Effector memory CD8-positive, alpha-beta T cell (primary cell): ENCODE measurements around the gene WHAMM.

ENCODE experiments used
- ATAC-seq: fragments of 150-1000 bp; cut with Tn5 transposase; replicated peaks from 2 replicates; pipeline ENCODE4 v1.10.0; 2021; ENCODE audit warnings: mild to moderate bottlenecking, moderate library complexity
- DNase-seq, 3 experiments: peaks; one replicate each; pipeline ENCODE4 v3.0.0; 2021
- H3K27ac Mint-ChIP-seq, 2 donors: one replicate each; pipeline ENCODE4 v1.8.0; 2022; ENCODE audit warnings: mild to moderate bottlenecking in 2 of 2, mixed read lengths in 2 of 2, moderate library complexity in 2 of 2
- H3K27me3 Mint-ChIP-seq, 2 donors: one replicate each; pipeline ENCODE4 v1.8.0; 2022; ENCODE audit warnings: mixed read lengths in 2 of 2
- H3K36me3 Mint-ChIP-seq: one replicate; pipeline ENCODE4 v1.8.0; 2022; ENCODE audit warnings: mild to moderate bottlenecking, moderate library complexity, mixed read lengths; ENCODE audit not compliant: insufficient read depth
- H3K4me1 Mint-ChIP-seq, 2 donors: one replicate each; pipeline ENCODE4 v1.8.0; 2022; ENCODE audit warnings: low read depth in 2 of 2, mixed read lengths in 2 of 2
- H3K4me3 Mint-ChIP-seq, 2 donors: one replicate each; pipeline ENCODE4 v1.8.0; 2022; ENCODE audit warnings: mild to moderate bottlenecking in 2 of 2, mixed read lengths in 2 of 2, moderate library complexity in 2 of 2
- H3K9me3 Mint-ChIP-seq, 2 donors: one replicate each; pipeline ENCODE4 v1.8.0; 2022; ENCODE audit warnings: mixed read lengths in 2 of 2

WHAMM gene

GRCh38 chr15:82873000-82873680, 63.7 kb downstream of the WHAMM start:
- ATAC-seq (no peak), DNase-seq (no peak)
- Mint-ChIP-seq H3K9me3 (no peaks in the 10 kb centered on the region), H3K36me3 (peaks cover 6% of the 10 kb centered on the region), H3K27ac (no peak overlapping the region), H3K27me3 (peaks cover 13 to 19% of the 10 kb centered on the region in 2 donors), H3K4me3 (no peak overlapping the region), H3K4me1 (no peaks in the 10 kb centered on the region)

GRCh38 chr15:82874267-82874666, 64.8 kb downstream of the WHAMM start:
- no peaks in the 10 kb centered on the region for H3K4me1 Mint-ChIP-seq
- ATAC-seq (no peak), DNase-seq (no peak)
- H3K27me3 Mint-ChIP-seq: peaks cover 9 to 19% of the 10 kb centered on the region in 2 donors
- H3K4me3 Mint-ChIP-seq: no peak overlapping the region
- peaks cover 6% of the 10 kb centered on the region for H3K36me3 Mint-ChIP-seq
- no peaks in the 10 kb centered on the region for H3K9me3 Mint-ChIP-seq
- H3K27ac Mint-ChIP-seq: no peak overlapping the region

GRCh38 chr15:82874961-82875360, 65.5 kb downstream of the WHAMM start:
- peaks cover 9 to 19% of the 10 kb centered on the region in 2 donors for H3K27me3 Mint-ChIP-seq
- H3K9me3 Mint-ChIP-seq: no peaks in the 10 kb centered on the region
- H3K36me3 Mint-ChIP-seq: peaks cover 6% of the 10 kb centered on the region
- no peak for ATAC-seq
- H3K4me3 Mint-ChIP-seq: no peak overlapping the region
- no peak for DNase-seq
- no peak overlapping the region for H3K27ac Mint-ChIP-seq
- H3K4me1 Mint-ChIP-seq: no peaks in the 10 kb centered on the region

- DNase-seq (no peak), ATAC-seq (no peak)
- peaks cover 6% of the 10 kb centered on the region for H3K36me3 Mint-ChIP-seq
- H3K4me3 Mint-ChIP-seq: no peak overlapping the region
- H3K9me3 Mint-ChIP-seq: no peaks in the 10 kb centered on the region
- H3K27me3 Mint-ChIP-seq: peaks cover 9 to 19% of the 10 kb centered on the region in 2 donors
- H3K4me1 Mint-ChIP-seq: no peaks in the 10 kb centered on the region
- no peak overlapping the region for H3K27ac Mint-ChIP-seq
These were observed 66.1 kb downstream of the WHAMM start for GRCh38 chr15:82875411-82876003.

- H3K36me3 Mint-ChIP-seq: peaks cover 6% of the 10 kb centered on the region
- no peak overlapping the region for H3K4me3 Mint-ChIP-seq
These were observed 68.4 kb downstream of the WHAMM start for GRCh38 chr15:82877825-82878224.

GRCh38 chr15:82878325-82878724, 68.9 kb downstream of the WHAMM start:
- H3K36me3 Mint-ChIP-seq: peaks cover 6% of the 10 kb centered on the region
- H3K27ac Mint-ChIP-seq: no peak overlapping the region
- no peaks in the 10 kb centered on the region for H3K9me3 Mint-ChIP-seq
- H3K4me3 Mint-ChIP-seq: no peak overlapping the region
- no peaks in the 10 kb centered on the region for H3K27me3 Mint-ChIP-seq
- no peaks in the 10 kb centered on the region for H3K4me1 Mint-ChIP-seq
- ATAC-seq (no peak), DNase-seq (no peak)

More at GRCh38 chr15:82877825-82878224, 68.4 kb downstream of the WHAMM start:
- DNase-seq (no peak), ATAC-seq (no peak)
- Mint-ChIP-seq H3K27ac (no peak overlapping the region), H3K9me3 (no peaks in the 10 kb centered on the region), H3K27me3 (peaks cover 0 to 2% of the 10 kb centered on the region in 2 donors), H3K4me1 (no peaks in the 10 kb centered on the region)

GRCh38 chr15:82880704-82881103, 71.3 kb downstream of the WHAMM start:
- Mint-ChIP-seq H3K4me1 (no peaks in the 10 kb centered on the region), H3K9me3 (no peaks in the 10 kb centered on the region), H3K27ac (no peak overlapping the region), H3K4me3 (no peak overlapping the region), H3K27me3 (no peaks in the 10 kb centered on the region), H3K36me3 (peaks cover 1% of the 10 kb centered on the region)
- no peak for DNase-seq
- ATAC-seq: no peak

- DNase-seq: no peak
- no peaks in the 10 kb centered on the region for H3K27me3 Mint-ChIP-seq
- H3K27ac Mint-ChIP-seq: no peak overlapping the region
- no peaks in the 10 kb centered on the region for H3K4me1 Mint-ChIP-seq
- ATAC-seq: no peak
- H3K9me3 Mint-ChIP-seq: no peaks in the 10 kb centered on the region
- H3K36me3 Mint-ChIP-seq: no peaks in the 10 kb centered on the region
- no peak overlapping the region for H3K4me3 Mint-ChIP-seq
These were observed 72.3 kb downstream of the WHAMM start for GRCh38 chr15:82881747-82882146.

- H3K36me3 Mint-ChIP-seq: no peaks in the 10 kb centered on the region
- H3K4me1 Mint-ChIP-seq: no peaks in the 10 kb centered on the region
- no peak overlapping the region for H3K4me3 Mint-ChIP-seq
- no peak for ATAC-seq
- no peaks in the 10 kb centered on the region for H3K9me3 Mint-ChIP-seq
- no peaks in the 10 kb centered on the region for H3K27me3 Mint-ChIP-seq
- H3K27ac Mint-ChIP-seq: no peak overlapping the region
- DNase-seq: no peak
These were observed 73.0 kb downstream of the WHAMM start for GRCh38 chr15:82882273-82882928.
